ENCODE results near the gene NFKBIB.

NFKBIB gene

DNA sequence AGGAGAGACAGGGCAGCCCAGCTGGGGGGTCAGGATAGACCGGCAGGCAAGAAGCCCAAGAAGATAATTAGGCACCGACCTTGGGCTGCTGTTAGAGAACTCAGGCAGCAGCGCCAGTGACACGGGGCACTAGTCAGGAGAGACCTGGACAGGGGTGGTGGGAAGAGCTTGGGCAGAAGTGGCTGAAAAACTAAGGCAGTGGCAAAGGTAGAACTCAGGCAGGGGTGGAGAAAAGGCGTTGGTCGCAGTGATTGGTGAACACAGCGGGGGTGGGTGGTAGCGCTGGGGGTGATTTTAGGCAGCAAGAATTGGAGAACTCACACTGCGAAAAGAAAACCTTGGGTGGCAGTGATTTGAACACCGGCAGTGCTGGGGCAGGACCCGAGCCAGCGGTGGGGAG lies 7.9 kb downstream of the NFKBIB start:
- DNase-seq, result no peak

DNA sequence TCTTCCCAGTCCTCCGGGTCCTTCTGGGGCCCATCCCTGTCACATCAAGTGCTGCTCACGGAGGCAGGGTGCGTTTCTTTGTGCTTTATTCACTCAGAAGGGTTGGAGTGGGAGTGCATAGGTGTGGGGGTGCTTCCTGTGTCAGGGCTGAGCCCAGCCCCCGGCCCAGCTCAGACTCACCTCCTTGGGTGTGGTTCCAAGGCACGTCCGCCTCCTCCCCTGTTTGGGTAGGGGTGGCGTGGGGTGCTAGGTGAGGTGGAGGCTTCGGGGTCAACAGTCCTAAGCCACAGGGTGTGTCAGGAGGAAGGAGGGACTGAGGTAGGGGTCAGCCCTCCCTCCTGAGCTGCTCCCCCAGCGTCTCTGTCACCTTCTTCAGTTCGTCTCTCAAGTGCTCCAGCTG lies 9.1 kb downstream of the NFKBIB start:
- DNase-seq, result no peak

DNA sequence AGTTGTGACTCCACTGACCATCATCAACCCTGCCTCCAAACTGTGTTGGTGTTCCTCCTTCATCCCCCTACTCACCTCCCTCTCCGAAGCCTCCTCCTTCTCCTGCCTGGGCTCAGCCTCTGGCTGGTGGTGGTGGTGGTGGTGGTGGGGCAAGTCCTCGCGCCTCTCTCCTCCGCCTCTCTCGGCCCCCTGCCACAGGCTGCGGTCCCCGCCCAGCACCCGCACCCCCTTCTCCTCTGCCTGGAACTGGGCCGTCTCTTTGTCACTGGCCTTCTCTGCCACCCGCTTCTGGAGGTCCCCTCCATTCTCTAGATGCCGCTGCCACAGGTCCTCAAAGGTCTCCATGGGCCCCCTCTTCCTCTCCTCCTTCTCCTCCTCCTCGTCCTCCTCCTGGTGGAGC lies 10.7 kb downstream of the NFKBIB start:
- DNase-seq, result no peak

DNA sequence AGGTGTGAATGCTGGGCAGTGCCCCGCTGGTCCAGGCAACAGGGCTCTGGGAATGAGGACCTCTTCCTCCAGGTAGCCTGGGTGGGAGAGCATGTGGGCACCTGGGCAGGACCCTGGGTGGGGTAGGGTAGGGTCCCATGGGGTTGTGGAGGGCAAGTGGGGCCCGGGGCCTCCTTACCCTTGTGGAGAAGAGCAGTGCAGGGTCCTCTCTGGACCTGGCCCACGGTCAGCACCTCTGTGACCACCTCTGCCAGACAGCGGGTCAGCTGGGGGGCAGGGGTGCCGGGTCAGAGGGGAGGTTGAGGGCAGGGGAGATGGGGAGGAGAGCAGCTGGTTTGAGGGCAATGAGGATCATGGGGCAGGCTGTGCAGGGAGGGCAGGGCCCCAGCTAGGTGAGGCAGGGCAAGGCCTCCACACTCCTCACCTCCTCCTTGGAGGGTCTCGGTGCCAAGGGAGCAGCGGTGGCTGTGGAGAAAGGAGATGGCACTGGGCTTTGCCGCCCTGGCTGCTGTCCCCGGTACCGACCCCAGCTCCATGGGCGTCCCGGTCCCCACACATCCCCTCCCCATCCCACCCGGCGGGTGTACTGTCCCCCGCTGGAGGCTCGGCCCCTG lies 11.7 kb downstream of the NFKBIB start:
- DNase-seq, result no peak

DNA sequence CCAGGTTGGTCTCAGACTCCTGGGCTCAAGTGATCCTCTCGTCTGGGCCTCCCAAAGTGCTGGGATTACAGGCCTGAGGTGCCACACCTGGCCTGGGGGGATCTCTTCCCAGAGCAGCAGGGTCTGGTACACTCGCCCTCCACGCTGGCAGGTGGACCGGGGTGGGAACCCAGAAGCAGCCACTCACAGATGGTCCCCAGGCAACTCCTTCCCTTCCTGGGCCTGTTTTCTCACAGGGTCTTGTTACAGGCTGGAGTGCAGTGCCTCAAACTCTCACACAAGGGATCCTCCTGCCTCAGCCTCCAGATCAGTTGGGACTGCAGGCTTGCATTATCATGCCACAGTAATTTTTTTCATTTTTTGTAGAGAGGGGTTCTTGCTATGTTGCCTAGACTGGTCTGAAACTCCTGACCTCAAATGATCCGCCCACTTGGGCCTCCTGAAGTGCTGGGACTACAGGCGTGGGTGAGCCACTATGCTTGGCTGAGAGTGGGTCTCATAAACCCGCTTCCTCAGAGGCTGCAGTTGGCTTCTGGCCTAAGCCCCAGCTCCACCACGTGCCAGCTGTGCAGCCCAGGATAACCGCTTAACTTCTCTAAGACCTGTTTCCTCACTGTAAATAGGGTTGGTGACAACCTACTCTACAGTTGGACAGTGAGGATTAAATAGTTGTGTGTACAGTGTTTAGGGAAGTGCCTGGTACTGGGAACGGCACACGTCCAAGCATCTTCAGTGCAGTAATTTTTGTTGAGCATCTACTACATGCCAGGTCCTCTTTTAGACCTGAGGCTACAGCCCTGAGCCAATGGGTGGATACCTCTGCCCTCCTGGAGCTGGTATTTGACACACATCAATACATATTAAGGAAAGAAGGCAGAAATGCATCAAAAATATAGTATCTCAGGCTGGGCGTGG lies 13.1 kb downstream of the NFKBIB start:
- DNase-seq, result peak; percentile 19

DNA sequence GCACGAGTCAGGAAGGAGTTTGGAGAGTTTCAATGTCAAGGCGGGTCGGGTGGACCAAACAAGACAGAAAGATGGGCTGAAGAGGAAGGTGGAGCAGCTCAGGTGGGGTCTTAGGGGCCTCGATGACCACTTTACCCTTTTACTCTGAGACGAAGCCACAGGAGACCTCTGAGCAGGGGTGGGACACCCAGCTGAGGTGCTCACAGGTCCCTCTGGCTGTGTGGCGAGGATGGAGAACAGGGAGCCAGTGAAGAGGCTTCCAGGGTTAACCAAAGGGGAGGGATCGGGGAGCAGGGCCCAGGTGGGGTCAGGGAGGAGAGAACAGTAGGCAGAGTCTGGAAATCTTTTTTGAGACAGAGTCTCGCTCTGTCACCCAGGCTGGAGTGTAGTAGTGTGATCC lies 14.2 kb downstream of the NFKBIB start:
- no peak for DNase-seq

DNA sequence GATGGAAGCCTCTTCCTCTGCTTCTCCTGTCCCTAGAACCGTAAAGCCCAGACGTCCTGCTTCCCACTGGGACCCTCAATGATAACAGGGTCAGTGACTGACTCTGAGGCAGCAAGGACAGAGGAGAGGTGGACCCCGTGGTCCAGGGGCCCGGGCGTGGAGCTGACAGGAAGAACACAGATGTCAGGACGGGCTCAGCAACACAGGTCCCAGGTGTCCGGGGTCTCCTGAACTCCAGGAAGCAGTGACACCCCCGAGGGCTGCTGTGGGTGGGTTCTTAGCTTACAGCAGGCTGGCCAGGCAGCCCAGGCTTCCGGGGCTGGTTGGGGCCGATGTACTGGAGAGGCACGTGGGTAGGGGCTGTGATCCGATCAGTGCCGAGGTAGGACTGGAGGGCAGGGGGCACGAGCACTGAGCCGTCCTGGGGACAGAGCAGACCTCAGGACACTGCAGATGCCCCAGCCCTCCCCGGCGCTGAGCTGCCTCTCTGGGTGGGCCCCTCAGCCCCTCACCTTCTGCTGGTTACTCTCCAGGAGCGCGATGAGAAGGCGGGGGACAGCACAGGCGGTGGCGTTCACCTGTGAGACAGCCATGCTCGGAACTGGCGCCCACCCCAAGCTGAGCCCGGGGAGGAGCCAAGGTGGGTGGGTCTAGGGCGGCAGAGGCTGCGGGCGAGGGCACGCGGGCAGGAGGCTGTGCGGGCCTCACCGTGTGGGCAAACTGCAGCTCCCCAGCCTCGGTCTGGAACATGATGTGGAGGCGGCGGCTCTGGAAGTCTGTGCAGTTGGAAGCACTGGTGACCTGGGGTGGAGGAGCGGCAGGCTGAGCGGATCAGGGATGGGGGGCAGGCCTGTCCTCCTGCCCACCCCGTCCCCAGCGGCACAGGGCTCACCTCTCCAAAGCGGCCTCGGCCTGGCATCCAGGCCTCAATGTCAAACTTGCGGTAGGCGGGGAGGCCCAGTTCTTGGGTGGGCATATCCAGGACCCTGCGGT lies 15.9 kb downstream of the NFKBIB start:
- DNase-seq, result no peak

DNA sequence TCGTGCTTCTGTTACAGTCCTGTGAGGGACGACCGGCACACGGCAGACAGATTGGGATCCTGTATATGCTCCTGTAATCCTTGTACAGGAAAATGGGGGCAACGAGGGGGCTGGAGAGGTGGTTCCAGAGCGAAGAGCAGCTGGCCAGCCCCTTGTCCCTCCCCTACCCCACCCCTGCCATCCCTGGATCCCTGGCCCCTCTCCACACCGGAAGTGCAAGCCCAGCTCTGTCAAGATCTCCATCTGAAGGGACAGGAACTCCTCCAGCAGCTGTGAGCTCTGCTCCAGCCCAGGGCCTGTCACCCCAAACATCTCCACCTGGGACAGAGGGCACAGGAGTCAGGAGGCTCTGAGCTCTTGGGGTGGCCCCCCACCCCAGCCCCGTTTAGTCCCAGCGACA lies 17.7 kb downstream of the NFKBIB start:
- no peak for DNase-seq

DNA sequence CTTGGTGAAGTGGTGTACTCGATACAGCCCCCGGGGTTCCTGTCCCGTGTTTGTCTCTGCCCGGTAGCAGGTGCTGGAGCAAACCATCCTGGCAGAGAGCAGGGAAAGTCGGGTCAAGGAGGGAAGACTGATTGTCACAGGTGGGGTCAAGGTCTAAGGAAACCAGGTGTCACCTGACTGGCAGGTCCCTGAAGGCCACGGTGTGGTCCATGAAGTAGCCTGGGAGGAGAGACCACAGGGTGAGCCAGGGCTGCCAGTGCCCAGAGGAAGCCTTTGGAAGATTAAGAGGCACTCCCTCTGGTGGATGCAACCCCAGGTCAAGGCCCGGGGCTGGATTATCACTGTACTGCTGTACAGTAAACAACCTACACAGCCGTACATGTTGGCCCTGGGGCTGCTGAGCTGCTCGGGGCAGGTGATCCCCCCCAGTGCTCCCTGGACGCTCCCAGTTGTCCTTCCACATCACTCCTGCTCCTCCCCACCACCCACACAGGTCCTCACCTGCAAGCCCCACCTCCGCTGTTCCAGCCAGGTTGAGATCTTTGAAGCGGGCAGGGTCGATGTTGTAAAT lies 18.2 kb downstream of the NFKBIB start:
- DNase-seq, result no peak

DNA sequence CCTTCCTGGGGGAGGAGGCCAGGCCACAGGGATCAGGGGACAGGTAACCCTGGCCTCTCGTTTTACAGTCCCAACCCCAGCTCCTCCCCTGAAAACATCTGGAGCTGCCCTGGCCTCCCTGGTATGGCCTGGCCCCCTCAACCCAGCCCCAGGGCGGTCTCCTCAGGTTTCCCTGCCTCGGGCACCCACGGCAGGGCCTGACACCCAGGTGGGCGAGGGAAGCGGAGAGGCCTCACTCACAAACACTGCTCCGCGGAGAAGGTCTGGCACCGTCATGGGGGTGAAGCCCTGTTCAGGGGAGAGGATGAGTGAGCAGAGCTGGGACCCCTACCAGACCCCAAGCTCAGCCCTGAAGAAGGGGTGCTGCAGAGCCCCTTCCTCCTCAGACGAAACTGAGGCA lies 18.8 kb downstream of the NFKBIB start:
- DNase-seq, result no peak

DNA sequence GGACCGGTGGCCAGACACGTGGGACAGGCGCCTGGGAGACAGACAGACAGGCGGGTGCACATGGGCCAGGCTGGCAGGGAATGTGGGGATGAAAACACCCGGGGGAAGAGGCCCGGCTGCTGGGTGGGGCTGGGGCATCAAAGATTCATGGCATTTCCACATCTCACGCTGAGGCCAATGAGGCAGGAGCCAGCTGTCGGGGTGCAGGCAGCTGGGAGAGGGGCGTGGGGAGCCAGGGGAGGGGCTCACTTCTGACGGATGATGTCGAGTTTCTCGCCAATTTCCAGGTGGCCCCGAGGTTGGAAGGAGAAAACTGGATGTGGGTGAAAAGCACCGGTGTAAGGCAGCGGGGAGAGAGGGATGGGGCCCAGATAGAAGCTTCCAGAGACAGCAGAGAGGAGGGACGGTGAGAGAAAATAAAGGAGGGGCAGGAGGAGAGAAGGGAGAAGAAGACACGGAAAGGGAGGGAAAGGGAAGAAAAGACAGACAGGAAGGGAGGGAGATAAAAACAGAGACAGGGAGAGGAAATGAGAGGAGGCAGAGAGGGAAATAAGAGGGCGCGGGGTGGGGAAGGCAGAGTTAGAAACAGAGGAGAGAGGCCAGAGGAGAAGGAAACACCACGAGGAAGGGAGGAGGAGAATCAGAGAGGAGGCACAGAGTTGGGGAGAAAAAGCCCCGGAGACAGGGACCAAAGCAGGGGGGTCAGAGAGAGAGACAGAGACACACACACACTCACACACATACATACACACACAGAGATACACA lies 20.2 kb downstream of the NFKBIB start:
- DNase-seq, result no peak

DNA sequence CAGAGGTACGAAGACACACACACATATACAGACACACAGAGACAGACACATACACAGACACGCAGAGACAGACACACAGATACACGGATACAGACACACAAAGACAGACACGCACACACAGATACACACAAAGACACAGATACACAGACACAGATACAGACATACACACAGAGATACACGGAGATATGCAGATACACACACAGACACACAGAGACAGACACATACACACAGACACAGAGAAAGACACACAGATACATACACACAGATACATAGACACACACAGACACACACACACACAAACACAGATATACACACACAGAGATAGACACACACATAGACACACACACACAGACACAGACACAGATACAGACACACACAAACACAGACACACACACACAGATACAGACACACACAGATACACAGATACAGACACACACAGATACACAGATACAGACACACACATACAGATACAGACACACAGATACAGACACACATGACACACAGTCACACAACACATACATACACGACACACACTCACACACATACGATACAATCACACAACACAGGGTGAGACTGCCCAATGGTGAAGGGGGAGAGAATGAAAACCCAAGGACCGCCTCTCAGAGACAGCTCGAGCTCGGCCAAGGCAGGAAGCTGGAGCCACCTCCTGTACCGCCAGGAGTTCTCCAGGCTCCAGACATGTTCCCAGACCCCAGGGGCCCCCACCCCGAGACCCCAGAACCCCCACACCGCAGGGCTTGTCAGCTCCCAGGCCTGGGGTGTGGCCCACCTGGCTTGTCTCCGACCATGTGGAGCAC lies 21.0 kb downstream of the NFKBIB start:
- DNase-seq, result no peak

DNA sequence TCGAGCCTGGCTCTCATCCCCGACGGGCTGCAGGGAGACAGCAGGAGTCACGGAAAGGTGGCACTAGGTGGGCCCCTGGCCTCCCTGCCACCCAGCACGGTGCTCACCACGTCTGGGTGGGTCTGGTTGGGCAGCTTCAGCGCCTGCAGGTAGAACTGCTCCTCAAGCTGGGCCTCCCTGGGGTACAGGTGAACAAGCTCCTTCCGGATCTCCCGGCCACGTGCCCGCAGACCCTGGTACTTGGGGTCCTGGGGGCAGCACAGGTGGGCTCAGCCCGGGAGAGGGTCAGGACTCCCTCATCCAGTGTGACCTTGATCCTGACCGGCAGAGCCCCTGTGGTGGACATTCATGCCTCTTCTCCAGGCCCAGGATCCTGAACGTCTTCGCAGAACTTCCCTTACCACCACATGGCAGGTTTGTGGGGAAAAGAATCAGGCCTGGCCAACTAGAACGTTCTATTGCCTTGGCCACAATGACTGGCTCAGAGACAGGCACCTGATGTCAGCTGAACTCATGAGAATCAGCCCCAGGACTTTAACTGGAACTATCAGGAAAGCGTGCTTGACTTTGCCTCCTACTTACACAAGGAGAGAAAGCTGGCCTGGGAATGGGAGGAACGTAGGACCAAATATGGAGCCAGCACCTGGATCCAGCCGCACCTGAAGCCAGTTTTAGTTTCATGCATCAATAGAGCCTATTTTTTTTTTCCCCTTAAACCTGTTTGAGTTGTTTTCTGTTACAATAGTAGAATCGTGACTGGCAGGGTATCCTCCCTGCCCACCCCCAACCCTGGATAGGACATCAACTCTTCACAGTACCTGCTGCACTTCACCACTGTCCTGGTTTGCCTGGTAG lies 21.9 kb downstream of the NFKBIB start:
- no peak for DNase-seq

DNA sequence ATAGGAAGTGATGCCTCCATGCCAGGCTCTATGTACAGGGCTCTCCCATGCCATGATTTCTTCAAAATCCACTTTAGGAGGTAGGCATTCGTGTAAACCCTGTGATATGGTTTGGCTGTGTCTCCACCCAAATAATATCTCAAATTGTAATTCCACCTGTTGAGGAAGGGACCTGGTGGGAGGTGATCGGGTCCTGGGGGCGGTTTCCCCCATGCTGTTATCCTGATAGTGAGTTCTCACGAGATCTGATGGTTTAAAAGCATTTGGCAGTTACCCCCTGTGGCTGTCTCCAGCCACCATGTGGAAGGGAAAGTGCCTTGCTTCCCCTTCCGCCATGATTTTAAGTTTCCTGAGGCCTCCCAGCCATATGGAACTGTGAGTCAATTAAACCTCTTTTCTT lies 22.7 kb downstream of the NFKBIB start:
- DNase-seq, result no peak

DNA sequence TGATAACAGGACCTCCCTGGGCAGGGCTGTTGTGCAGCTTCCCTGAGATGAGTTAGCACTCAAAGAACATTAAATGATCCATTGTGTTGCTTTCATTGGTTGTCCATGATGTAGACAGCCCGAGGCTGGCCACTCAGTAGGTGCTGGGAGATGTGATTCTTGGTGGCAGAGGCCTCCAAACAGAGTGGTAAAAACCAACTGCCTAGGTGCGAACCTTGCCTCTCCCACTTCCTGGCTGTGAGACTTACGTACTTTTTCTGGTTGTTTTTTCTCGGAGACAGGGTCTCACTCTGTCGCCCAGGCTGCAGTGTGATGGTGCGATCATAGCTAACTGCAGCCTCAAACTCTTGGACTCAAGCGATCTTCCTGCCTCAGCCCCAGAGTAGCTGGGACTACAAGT lies 24.6 kb downstream of the NFKBIB start:
- no peak for DNase-seq

DNA sequence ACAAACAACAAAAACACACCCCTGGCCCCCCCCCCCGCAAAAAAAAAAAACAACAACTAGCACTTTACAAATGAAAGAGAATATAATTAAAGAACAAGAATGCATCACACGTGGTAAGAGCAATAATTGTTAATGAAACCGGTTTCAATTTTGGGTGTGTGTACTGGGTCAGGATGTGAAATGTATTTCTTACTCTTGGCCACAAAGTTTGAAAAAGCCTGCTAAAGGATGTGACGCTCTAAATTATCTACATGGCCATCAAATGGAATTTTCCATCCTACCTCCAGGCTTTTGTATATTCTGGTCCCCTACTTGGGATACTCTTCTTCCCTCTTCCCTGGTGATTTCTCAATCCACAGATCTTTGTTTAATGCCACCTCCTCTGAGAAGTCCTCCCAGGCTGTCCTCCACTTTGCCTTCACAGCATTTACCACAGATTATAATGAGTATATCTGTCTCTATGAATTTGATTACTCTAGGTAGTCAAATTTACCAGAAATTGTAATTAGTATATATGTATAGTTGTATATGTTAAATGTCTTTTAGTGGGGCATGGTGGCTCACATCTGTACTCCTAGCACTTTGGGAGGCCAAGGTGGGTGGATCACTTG lies 28.7 kb downstream of the NFKBIB start:
- DNase-seq, result no peak

DNA sequence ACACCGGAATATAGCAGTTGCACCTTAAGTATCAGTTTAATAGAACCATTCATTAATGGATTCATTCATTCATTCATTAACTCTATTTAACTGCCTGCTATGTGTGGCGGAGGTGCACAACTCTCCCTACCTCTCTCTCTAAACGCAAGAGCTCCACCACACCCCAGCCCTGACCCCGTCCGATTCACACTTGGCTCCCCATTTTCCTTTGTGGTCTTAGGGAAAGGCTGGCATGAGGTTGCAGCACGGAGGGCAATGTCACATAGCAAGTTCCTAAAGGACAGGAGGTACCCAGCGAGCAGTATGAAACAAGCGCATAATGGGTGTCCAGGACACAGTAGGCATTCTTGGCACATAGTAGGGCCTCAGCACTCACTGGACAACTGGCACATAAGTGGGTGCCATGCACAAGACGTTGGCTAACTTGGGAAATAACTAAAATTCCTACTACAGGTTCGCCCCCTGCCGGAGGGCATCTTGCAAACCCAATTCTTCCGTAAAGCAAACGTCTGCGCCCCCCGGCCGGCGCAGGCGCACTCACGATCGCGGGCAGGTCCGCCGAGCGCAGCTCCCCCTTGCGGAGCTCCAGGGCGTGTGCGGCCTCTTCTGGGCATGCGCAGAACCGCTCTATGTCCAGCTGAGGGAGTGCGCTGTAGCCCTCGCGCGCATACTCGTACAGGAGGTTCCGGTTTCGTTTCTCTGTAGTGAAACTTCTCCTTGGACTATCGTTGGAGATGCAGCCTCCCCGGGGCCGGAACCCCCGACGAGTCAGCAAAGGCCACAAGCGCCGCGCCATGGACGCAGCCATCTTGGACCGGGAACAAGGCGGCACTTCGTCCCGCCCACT lies 30.4 kb downstream of the NFKBIB start, which contains the start of gene SARS2:
SARS2 (minus strand) TSS at position 835 of the 847 bp plus-strand sequence; CDS start at position 808, 27 bp downstream.
- peak; percentile 93 for DNase-seq

DNA sequence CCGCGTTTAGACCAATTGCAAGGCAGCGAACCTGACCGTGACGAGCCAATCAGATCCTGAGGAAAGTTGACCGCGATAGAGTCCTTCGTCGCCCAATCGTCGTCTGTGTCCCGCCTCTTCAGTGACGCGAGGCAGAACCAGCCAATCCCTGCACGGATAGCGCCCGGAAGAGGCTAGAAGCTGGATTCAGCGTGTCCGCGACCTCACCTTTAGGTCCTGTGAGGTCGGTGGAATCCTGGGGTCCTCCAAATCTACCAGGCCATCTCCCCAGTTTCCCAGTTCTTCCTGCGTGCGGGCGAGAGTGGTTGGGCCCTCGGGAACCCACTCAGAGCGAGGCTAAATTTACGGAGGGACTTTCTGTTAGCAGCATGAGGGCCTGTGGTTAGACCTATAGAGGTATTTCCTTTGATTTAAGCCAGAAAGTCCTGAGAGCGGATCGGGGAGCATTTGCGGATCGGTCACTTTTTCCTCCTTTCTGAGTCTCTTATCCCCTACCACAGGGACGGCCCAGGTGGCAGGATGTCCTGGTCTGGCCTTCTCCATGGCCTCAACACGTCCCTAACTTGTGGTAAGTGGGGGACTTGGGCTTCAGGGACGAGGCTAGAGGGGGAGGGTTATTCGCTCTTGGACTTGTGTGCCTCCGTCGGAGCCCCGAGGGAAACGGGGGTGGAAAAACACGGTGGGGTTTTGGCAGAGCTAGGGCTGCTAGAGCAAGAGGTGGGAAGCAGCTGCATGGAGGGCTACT lies 31.2 kb downstream of the NFKBIB start, which contains the start of gene MRPS12:
MRPS12 (plus strand) TSS at position 169 of the 745 bp plus-strand sequence; CDS start at position 520, 351 bp downstream.
- peak; percentile 99 for DNase-seq

Data from activated CD4-positive, alpha-beta T cell treated with anti-CD3 and anti-CD28 coated beads for 48 hours (primary cell).